DMS 273 (cell line): Measurements from ENCODE around the gene RPL10L.

Source experiments
- DNase-seq: peaks from one replicate; lab custom pipeline; 2025; ENCODE audit not compliant: unreplicated experiment; lab: John Stamatoyannopoulos, UW

The RPL10L gene

DNA sequence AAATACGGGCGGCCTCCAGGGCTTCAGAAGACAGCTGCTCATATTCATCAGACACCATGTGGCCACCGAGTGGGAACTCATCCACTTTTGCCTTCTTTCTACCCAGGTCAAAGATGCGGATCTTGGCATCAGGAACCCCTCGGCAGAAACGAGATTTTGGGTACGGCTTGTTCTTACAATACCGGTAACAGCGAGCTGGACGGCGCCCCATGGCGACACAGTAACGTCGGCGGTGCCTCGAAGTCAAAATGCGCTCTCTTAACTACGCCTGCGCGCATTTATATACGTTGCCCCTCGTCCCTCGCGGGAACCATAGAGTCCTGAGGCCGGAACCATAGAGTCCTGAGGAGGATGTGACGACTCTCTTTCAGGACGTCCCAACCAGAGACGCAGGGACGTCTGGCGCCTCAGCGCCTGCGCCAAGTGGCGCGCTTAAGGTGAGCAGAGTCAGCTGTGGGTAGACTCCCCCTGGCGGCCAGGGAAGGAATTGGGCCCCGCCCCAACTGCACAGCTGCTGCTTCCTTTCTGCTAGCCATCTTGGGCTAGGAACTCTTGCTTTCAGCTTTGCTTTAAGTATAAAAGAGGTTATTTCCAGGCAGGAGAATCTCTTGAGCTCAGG, at the start of gene RPL10L:
TSS of gene RPL10L (minus strand) at position 256 of the 619 bp plus-strand sequence. CDS start at position 211, 45 bp downstream.
- DNase-seq = peak; percentile 35

DNA sequence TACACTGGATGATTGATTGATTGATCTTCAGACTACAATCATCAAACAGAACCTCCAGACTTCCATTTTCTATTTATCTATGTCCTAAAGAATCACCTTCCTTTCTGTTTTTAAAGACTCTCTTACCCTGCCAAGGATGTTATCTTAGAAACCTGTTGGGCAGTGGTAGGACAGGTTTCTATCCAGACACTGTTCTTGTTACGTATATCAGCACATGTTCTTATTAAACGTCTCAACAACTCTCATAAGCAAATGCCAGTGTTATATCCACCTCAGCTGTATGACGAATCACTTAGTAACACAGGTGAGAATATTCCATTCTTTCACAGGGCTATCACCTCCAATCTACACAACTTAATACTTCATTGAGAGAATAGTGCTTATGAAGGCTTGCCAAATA, 40.2 kb upstream of the RPL10L start:
- DNase-seq = no peak

GRCh38 chr14:46686652-46687051, 35.1 kb upstream of the RPL10L start:
- no peak for DNase-seq

- no peak for DNase-seq
These were observed 20.5 kb upstream of the RPL10L start for GRCh38 chr14:46672128-46672527.

GRCh38 chr14:46663382-46663781, 11.8 kb upstream of the RPL10L start:
- no peak for DNase-seq

- DNase-seq = peak; percentile 12
These were observed 10.1 kb upstream of the RPL10L start for GRCh38 chr14:46661728-46662127.

DNA sequence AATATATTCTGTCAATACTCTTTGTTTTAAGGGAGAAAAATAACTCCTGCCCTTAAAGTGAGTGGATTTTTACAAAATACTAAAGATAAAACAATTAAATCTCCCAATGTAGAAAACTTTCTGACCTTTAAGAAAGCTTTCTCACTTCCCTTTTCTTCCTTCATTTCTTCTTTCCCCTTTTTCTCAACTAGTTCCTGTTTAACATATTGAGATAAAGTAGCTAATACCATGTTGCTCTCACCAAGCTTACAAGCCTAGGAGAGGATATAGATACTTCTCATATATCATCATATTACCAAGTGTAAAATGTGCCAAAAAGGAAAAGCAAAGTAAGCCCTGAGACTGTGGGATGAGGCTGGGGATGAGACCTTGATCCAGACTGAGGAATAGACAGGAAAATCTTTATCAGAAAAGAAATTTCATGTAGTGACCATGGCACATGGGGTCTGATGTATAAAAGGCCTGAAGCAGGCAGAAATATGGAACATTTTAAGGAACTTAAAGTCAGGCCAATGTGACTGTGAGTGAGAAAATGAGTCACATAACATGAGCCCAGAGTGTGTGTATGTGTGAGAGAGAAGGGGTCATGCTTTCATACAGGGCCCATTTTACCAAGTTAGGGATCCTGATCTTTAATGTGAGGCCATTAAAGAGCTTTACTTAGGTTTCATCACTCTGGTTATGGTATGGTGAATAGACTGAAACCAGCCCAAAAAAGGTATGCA, 1.6 kb upstream of the RPL10L start:
- DNase-seq = no peak

DNA sequence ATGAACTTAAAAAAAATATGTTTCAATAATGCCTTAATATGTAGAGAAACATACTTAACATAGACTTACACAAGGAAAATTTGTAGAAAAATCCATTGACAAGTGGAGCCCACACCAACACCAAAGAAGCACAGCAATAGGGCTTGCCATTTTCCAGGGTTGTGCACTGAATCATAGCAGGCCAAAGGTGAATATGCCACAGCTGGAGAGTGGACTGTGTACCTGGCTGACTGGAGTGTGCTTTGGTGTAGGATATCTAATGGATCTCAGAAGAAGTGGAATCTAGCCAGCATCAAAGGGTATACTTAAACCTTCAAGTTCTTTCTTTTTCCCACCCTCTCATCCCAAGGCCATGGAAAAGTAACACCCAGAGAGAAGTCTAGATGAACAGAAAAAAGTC, 4.8 kb downstream of the RPL10L start:
- DNase-seq = no peak

DNA sequence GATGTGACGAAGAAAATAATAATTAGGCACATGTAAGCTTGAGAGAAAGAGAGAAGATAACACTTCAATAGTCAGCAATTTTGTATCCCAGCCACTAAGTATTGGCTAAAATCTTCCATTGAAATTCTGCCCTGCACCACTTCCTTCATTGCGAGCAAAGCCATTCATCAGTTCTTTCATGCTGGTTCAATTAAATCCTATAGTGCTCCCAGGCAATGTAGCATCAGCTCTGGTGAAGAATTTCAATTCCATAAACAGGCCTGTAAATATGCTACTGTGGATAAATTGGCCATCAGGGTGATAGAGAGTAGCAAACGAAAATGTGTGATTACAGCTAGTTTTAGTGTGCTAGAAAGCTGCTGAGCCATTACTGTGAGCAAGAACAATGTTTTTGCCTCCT, 24.7 kb downstream of the RPL10L start:
- DNase-seq = no peak
